HepG2 (cell line): ENCODE data around the gene PDE4C. TPM values are rescaled to one million over a fixed set of nuclear protein-coding genes. Genes with fewer than 3 reads are reported as not detected.

ENCODE experiments used
- AKAP8 ChIP-seq: sonication (generic); formaldehyde crosslinking; IDR thresholded peaks from 2 replicates; pipeline ENCODE4 v1.5.1; 2020; ENCODE audit warnings: mild to moderate bottlenecking, missing genetic modification reagents
- ATF2 ChIP-seq: sonication (generic); formaldehyde crosslinking; IDR thresholded peaks from 2 replicates; pipeline ENCODE4 v1.4.0; 2020; ENCODE audit warnings: missing genetic modification reagents
- DDIT3 ChIP-seq: sonication (generic); formaldehyde crosslinking; IDR thresholded peaks from 2 replicates; pipeline ENCODE4 v1.4.0; 2020; ENCODE audit warnings: mild to moderate bottlenecking, missing genetic modification reagents
- DR1 ChIP-seq: sonication (generic); formaldehyde crosslinking; IDR thresholded peaks from 2 replicates; pipeline ENCODE4 v1.8.0; 2021; ENCODE audit warnings: mild to moderate bottlenecking, missing genetic modification reagents, inconsistent platforms
- ELK4 ChIP-seq: sonication (generic); formaldehyde crosslinking; IDR thresholded peaks from 2 replicates; pipeline ENCODE4 v1.9.0; 2021; ENCODE audit warnings: missing genetic modification reagents, borderline replicate concordance
- FOXA1 ChIP-seq, 2 experiments: fragments of 450-650 bp in 1 of 2; sonication (generic) in 1 of 2; formaldehyde crosslinking in 1 of 2; IDR thresholded peaks; 2 replicates each; pipeline versions ENCODE4 v1.4.0 to v1.6.1; 2016 to 2020; ENCODE audit warnings: missing genetic modification reagents in 1 of 2
- FOXJ3 ChIP-seq: sonication (generic); formaldehyde crosslinking; IDR thresholded peaks from 2 replicates; pipeline ENCODE4 v1.4.0; 2020; ENCODE audit warnings: missing genetic modification reagents, mild to moderate bottlenecking, borderline replicate concordance
- HMGXB4 ChIP-seq, 2 experiments: sonication (generic) in 1 of 2; formaldehyde crosslinking in 1 of 2; IDR thresholded peaks; 2 replicates each; pipeline versions ENCODE4 v1.4.0 to v1.6.1; 2018 to 2020; ENCODE audit warnings: missing genetic modification reagents in 2 of 2, borderline replicate concordance in 1 of 2, low read depth in 1 of 2, mild to moderate bottlenecking in 1 of 2, missing biosample characterization in 1 of 2
- ISL2 ChIP-seq: sonication (generic); formaldehyde crosslinking; IDR thresholded peaks from 2 replicates; pipeline ENCODE4 v1.5.0; 2020; ENCODE audit warnings: missing genetic modification reagents
- LCORL ChIP-seq, 2 experiments: fragments of 450-650 bp in 1 of 2; sonication (generic) in 1 of 2; formaldehyde crosslinking in 1 of 2; IDR thresholded peaks; 2 replicates each; pipeline versions ENCODE4 v1.5.0 to v1.6.1; 2017 to 2020; ENCODE audit warnings: antibody characterized with exemption in 1 of 2, missing genetic modification reagents in 1 of 2
- NFKBIZ ChIP-seq: IDR thresholded peaks from 2 replicates; pipeline ENCODE4 v1.6.1; 2018; ENCODE audit warnings: missing genetic modification reagents, missing compliant biosample characterization
- PHB2 ChIP-seq: fragments of 450-650 bp; IDR thresholded peaks from 2 replicates; pipeline ENCODE4 v1.6.1; 2018; ENCODE audit not compliant: partially characterized antibody
- RBAK ChIP-seq: sonication (generic); formaldehyde crosslinking; IDR thresholded peaks from 2 replicates; pipeline ENCODE4 v1.5.1; 2020; ENCODE audit warnings: mild to moderate bottlenecking, missing genetic modification reagents
- RFXANK ChIP-seq: IDR thresholded peaks from 2 replicates; pipeline ENCODE4 v1.6.1; 2016
- SAFB2 ChIP-seq: sonication (generic); formaldehyde crosslinking; IDR thresholded peaks from 2 replicates; pipeline ENCODE4 v1.5.1; 2020; ENCODE audit warnings: missing genetic modification reagents, low read depth, mild to moderate bottlenecking, borderline replicate concordance
- SP5 ChIP-seq: IDR thresholded peaks from 2 replicates; pipeline ENCODE4 v1.6.1; 2016; ENCODE audit warnings: low read depth, borderline replicate concordance
- THYN1 ChIP-seq: sonication (generic); formaldehyde crosslinking; IDR thresholded peaks from 2 replicates; pipeline ENCODE4 v1.8.1; 2023; ENCODE audit warnings: low read depth, mild to moderate bottlenecking, moderate library complexity, missing genetic modification reagents, borderline replicate concordance
- YEATS4 ChIP-seq: sonication (generic); formaldehyde crosslinking; IDR thresholded peaks from 2 replicates; pipeline ENCODE4 v1.4.0; 2020; ENCODE audit warnings: missing genetic modification reagents, borderline replicate concordance
- ZEB1 ChIP-seq: IDR thresholded peaks from 2 replicates; pipeline ENCODE4 v1.6.1; 2012; ENCODE audit warnings: mild to moderate bottlenecking, low read depth, inconsistent platforms; ENCODE audit not compliant: insufficient replicate concordance
- ZMAT3 ChIP-seq: sonication (generic); formaldehyde crosslinking; conservative IDR thresholded peaks from 2 replicates; pipeline ENCODE4 v1.7.0; 2021; ENCODE audit warnings: missing genetic modification reagents
- ZNF383 ChIP-seq: sonication (generic); formaldehyde crosslinking; IDR thresholded peaks from 2 replicates; pipeline ENCODE4 v1.4.0; 2020; ENCODE audit warnings: missing genetic modification reagents, mild to moderate bottlenecking, borderline replicate concordance
- ZNF598 ChIP-seq: sonication (generic); formaldehyde crosslinking; IDR thresholded peaks from 2 replicates; pipeline ENCODE4 v1.5.1; 2020; ENCODE audit warnings: mild to moderate bottlenecking, missing genetic modification reagents, borderline replicate concordance
- ZNF614 ChIP-seq: IDR thresholded peaks from 2 replicates; pipeline ENCODE4 v1.6.1; 2018; ENCODE audit warnings: missing biosample characterization, missing genetic modification reagents, inconsistent platforms, borderline replicate concordance
- ZNF816 ChIP-seq: sonication (generic); formaldehyde crosslinking; IDR thresholded peaks from 2 replicates; pipeline ENCODE4 v1.8.0; 2022; ENCODE audit warnings: missing genetic modification reagents, mild to moderate bottlenecking, borderline replicate concordance
- ZNF878 ChIP-seq: sonication (generic); formaldehyde crosslinking; IDR thresholded peaks from 2 replicates; pipeline ENCODE4 v1.8.1; 2023; ENCODE audit warnings: mild to moderate bottlenecking, missing genetic modification reagents, moderate library complexity
- polyA plus RNA-seq, 8 experiments: library from polyadenylated mRNA; depleted of rRNA in 3 of 8; stranded (reverse) in 7 of 8; unstranded in 1 of 8; fragments of >200 nt; fragmentation: Illumina TruSeq in 4 of 8; extraction: Trizol in 4 of 8; gene quantifications; 2 replicates each; pipeline versions ENCODE4 v1.2.1 to v1.2.3, GENCODE V29; 2011 to 2016; ENCODE audit warnings: low read depth in 4 of 8, missing spikeins in 1 of 8, mixed read lengths in 1 of 8; ENCODE audit not compliant: insufficient read depth in 1 of 8
- total RNA-seq, 5 experiments: library from RNA; depleted of rRNA; stranded (reverse); fragments of >200 nt; fragmentation: Illumina TruSeq; extraction: Trizol; gene quantifications; 2 replicates each; pipeline ENCODE4 v1.2.3, GENCODE V29; 2016; ENCODE audit warnings: low read depth in 1 of 5

The PDE4C gene
- total and polyA plus RNA-seq, 2 of the 13 experiments (the other 11 are each of a cell fraction or from before 2014, with no cell fraction given), result 1.4 to 14.0 TPM

GRCh38 chr19:18221815-18222725, 4.2 kb downstream of the PDE4C start (continued):
- TF ChIP-seq HMGXB4 (CRISPR knock-in tag; IDR thresholded peaks at IDR 0.05; ENCODE audit: borderline replicate concordance in 1 of 2, low read depth in 1 of 2) (no peak), ZNF878 (CRISPR knock-in tag) (no peak), RFXANK (CRISPR knock-in tag) (no peak), AKAP8 (CRISPR knock-in tag) (peak; percentile 51; the same call in 1 of the 2 replicates), ZNF816 (CRISPR knock-in tag) (no peak), SP5 (CRISPR knock-in tag) (peak; percentile 36; the same call in 1 of the 2 replicates), FOXJ3 (no peak), DDIT3 (CRISPR knock-in tag) (no peak), PHB2 (no peak), ZEB1 (no peak), ZMAT3 (CRISPR knock-in tag) (no peak), FOXA1 (IDR thresholded peaks at IDR 0.05) (no peak), FOXA1 (CRISPR knock-in tag; IDR thresholded peaks at IDR 0.05) (no peak), RBAK (no peak), ISL2 (no peak), NFKBIZ (no peak), ATF2 (CRISPR knock-in tag) (no peak), YEATS4 (CRISPR knock-in tag) (0 out of 2 replicates have a peak, but pooled peaks have one; percentile 19), THYN1 (CRISPR knock-in tag) (no peak), ZNF598 (CRISPR knock-in tag) (no peak), LCORL (IDR thresholded peaks at IDR 0.05) (no peak), LCORL (CRISPR knock-in tag; IDR thresholded peaks at IDR 0.05) (0 out of 2 replicates have a peak, but pooled peaks have one; percentile 41), ZNF383 (CRISPR knock-in tag) (no peak), SAFB2 (CRISPR knock-in tag) (no peak), ELK4 (CRISPR knock-in tag) (no peak), DR1 (no peak), ZNF614 (CRISPR knock-in tag) (no peak)
